Measurements from ENCODE around the gene PPP1CA.

PPP1CA gene

GRCh38 chr11:67418476-67419281 is 17.0 kb upstream of the PPP1CA start:
- DNase-seq (ENCODE audit: low read depth, low spot score) = no peak

GRCh38 chr11:67417425-67417824 is 15.8 kb upstream of the PPP1CA start:
- DNase-seq (ENCODE audit: low read depth, low spot score) = no peak

GRCh38 chr11:67416416-67417335 is 15.0 kb upstream of the PPP1CA start:
- DNase-seq (ENCODE audit: low read depth, low spot score) = no peak

GRCh38 chr11:67415501-67416304 is 14.0 kb upstream of the PPP1CA start, which contains the start of gene CARNS1:
CARNS1 (plus strand) TSS chr11:67415678; CDS start chr11:67416200, 522 bp downstream.
- DNase-seq (ENCODE audit: low read depth, low spot score) = no peak

- DNase-seq (ENCODE audit: low read depth, low spot score) = no peak
Measured at GRCh38 chr11:67413266-67413849, 11.7 kb upstream of the PPP1CA start.

DNA sequence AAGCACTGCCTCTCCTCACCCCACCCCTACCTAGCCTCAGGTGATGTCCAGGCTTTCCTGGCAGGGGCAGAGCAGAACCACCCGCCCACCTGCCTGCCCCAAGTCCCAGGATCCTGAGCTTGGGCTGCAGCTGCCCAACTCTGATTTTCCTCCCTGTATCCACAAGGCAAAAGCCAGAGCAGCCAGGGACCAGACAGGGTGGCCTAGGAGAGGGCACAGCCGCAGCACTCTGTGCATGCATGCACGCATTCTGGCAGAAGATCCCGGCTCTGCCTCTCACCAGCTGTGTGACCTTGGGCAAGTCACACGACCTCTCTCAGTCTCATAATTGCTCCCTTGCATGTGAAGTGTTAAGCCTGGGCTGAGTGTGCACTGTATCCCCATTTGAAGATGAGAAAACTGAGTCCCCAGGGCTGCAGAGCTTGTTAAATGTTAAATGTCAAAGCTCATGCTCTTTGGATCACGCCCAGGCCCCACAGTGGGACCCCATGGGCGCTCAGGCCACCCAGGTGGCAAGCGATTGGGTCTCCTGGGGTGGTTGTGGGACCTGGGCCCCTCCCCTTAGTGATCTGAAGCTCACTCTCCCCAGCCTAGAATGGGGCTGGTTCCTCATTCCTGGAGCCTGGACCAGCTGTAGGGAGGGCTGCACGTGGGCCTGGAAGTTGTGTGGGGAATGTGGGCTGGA is 11.0 kb upstream of the PPP1CA start:
- DNase-seq (ENCODE audit: low read depth, low spot score) = no peak

GRCh38 chr11:67411785-67412152 is 10.1 kb upstream of the PPP1CA start:
- no peak for DNase-seq (ENCODE audit: low read depth, low spot score)

DNA sequence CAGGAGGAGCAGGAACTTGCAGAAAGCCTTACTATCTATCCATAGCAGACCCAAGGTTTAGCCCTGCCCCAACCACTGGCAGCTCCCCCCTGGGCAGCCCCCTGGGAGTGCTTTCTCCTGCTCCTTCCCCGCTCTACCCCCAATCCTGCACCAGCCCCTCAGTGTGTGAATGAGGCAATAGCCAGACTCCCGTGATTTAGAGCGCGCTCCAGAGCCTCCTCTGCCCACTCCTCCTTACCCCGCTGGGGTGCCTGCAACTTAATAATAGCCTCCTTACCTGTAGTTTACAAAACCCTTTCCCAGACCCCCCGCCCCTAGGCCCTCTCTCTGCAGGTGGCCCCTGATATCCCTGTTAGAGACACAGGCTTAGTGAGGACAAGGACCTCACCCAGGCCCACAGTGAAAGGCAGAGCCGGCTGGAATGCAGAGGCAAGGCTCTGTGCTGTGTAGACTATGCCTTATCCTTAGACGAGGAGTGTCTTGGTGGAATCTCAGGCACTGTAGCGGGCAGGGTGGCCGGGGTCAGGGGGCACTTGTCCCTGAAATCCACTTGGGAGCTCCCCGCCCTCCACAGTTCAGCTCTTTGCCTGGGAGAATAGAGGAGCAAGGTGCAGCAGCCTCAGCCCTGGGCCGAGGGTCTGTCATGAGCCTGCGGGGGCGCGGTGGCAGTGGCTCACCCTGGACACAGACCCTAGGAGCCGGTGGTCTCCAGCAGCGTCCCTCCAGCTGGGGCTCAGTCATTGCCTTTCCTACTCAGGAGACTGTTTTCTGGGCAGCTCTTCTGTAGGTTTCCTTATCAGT is 9.5 kb upstream of the PPP1CA start:
- no peak for DNase-seq (ENCODE audit: low read depth, low spot score)

GRCh38 chr11:67410369-67410831 is 8.7 kb upstream of the PPP1CA start:
- DNase-seq (ENCODE audit: low read depth, low spot score) = no peak

- DNase-seq (ENCODE audit: low read depth, low spot score) = no peak
Measured at GRCh38 chr11:67409781-67410368, 8.2 kb upstream of the PPP1CA start.

GRCh38 chr11:67409261-67409666 is 7.6 kb upstream of the PPP1CA start:
- DNase-seq (ENCODE audit: low read depth, low spot score) = no peak

DNA sequence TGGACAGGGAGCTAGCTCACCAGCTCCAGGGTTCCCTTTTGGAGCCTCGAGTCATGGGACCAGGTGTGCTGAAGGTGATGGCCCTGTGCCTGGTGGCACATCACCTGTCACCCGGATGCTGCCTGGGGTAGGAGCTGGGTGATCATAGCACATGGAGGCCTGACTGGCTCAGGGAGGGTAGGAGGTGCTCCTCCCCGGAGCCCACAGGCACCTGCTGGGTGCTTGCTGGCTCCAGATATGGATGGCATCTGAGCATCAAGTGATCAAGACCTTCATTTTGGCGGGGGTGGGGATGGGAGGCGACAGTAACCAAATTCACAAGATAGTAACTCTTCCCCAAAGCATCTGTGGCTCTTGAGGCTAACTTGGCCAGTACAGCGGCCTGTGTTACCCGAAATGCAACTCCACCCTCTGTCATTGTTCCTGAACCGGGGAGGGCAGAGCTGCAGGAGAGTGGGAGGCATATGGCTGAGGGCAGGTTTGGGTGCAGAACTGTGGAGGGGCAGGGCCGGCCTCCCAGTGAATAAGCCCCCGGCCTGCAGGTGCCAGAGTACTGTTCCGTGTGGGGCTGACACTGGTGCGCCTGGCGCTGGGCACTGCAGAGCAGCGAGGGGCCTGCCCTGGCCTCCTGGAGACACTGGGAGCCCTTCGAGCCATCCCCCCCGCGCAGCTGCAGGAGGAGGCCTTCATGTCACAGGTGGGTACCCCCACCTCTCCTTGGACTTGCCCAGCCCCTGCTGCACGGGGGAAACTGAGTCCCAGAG is 7.0 kb upstream of the PPP1CA start:
- DNase-seq (ENCODE audit: low read depth, low spot score) = no peak

GRCh38 chr11:67407688-67408163 is 6.1 kb upstream of the PPP1CA start:
- DNase-seq (ENCODE audit: low read depth, low spot score) = no peak

DNA sequence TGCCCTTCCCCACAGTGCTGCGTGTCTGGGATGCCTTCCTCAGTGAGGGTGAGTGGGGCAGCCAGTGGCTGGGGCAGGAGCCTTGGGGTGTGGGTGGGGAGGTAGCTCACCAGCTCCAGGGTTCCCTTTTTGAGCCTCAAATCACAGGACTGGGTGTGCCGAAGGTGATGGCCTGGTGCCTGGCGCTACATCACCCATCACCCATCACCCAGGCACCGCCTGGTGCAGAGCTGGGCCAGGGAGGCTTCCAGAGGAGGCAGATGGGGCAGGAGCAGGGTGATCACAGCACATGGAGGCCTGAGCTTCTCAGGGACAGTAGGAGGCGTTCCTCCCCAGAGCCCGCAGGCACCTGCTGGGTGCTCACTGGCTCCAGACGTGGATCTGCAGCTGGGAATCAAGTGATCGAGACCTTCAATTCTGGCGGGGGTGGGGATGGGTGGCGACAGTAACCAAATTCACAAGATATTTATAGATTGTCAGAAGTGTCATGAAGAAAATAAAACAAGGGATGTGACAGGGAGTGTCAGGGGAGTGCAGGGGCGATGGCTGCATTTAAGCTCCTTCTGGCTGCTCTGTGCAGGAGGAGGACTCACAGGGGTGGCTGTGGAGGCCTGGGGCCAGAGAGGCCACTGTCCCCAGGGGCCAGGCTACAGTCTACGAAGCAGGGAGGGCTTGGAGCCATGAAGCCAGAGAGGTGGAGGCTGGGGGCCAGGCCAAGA is 5.5 kb upstream of the PPP1CA start:
- DNase-seq (ENCODE audit: low read depth, low spot score) = no peak

GRCh38 chr11:67406420-67406968 is 4.8 kb upstream of the PPP1CA start:
- no peak for DNase-seq (ENCODE audit: low read depth, low spot score)

DNA sequence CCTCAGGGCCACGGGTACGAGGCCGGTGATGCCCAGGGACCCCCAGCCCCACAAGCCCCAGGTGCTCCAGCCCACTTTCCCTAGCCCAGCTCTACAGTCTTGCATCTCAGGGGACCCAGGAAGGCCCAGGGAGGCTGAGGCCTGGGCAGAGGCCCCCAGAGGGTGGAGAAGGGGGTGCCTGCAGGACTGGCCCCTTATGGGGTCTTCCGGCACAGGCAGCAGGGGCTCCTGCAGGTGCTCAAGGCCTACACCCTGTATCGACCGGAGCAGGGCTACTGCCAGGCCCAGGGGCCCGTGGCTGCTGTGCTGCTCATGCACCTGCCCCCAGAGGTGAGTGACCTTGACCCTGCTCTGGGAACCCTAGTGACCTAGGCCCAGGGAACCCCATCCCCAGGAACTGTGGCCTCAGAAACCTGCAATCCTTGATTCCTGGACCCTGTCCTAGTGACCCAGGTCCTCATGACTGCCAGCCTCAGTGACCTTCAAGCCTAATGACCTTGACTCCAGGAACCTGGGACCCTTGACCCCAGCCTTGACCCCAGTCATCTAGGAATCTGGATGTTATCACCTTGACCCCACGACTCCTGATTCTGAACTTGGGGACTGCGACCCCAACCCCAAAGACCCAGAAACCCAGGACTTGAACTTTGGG is 4.2 kb upstream of the PPP1CA start:
- no peak for DNase-seq (ENCODE audit: low read depth, low spot score)

- no peak for DNase-seq (ENCODE audit: low read depth, low spot score)
Measured at GRCh38 chr11:67405196-67405567, 3.5 kb upstream of the PPP1CA start.
